GM19395 (cell line): ENCODE measurements around the gene TANGO2.

ENCODE experiments used
- ATAC-seq: cut with Tn5 transposase; IDR thresholded peaks from one replicate; pipeline ENCODE4 v1.9.1; 2021; ENCODE audit warnings: mild to moderate bottlenecking, moderate library complexity; ENCODE audit not compliant: unreplicated experiment

TANGO2 gene

DNA sequence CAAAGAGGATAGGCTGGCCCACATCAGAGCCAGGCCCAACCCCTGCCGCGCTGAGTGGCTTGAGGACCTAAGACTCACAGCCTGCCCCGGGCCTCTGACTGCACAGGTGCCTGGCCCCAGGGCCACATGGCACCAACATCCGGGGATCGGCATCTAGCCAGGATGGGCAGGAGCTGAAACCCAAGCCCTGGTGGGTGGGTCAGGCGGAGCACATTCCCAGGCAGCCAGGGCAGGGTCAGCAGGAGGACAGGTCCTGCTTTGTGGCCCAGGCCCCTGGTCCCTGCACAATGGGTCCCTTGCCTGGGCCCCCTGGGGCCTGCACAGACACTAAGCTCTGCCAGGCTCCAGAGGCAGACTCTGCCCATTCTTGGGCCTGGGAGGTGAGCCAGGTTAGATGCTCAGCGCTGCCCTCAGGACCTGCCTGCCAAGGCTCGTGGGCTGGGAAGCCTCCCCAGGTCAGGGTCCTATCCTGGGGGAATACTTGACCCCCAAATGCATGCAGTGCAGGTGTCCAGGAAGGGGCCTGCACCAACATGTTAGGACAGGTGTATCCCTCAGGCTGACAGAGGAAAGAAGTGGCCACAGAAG is 37.8 kb upstream of the TANGO2 start:
- no peak for ATAC-seq

DNA sequence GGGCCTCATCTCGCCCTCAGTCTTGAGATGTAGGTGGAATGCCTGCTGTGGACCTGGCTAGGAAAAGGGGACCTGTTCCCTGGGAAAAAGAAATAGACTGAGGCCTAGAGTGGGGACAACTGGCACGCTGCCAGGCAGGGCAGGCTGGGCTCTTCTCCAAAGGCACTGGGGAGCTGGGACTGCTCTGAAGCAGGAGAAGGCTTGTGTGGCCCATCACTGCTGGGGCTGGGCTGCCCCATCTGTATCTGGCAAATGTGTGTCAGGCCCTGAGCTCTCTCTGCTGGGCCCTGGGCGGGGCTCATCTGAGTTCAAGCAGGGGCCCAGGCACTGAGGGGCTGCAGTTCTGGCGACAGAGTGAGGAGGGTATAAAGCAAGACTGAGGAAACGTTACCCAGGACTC is 37.2 kb upstream of the TANGO2 start:
- no peak for ATAC-seq

DNA sequence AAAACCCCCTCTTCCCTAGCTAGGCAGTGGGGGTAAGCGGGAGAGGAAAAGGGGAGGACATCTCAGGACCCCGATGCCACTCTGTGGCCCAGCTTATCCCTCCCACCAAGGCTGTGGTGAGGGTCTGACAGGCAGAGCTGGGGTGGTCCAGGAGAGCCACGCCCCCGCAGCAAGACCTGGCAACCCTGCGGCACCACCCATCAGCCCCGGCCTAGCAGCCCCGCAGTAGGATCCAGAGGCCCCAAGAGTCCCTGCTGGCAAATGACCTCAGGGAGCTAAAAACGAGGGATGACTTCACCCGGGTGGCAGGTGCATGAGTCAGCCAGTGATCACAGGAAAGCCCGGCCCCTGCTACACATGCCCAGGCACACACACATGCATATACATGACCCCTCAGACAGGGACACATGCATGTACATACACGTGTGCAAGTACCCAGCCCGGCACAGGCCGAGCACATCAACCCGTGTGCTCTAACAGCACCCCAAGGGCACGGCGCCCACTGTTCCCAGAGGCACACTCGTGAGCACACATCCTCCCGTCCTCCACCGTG is 36.6 kb upstream of the TANGO2 start:
- no peak for ATAC-seq

DNA sequence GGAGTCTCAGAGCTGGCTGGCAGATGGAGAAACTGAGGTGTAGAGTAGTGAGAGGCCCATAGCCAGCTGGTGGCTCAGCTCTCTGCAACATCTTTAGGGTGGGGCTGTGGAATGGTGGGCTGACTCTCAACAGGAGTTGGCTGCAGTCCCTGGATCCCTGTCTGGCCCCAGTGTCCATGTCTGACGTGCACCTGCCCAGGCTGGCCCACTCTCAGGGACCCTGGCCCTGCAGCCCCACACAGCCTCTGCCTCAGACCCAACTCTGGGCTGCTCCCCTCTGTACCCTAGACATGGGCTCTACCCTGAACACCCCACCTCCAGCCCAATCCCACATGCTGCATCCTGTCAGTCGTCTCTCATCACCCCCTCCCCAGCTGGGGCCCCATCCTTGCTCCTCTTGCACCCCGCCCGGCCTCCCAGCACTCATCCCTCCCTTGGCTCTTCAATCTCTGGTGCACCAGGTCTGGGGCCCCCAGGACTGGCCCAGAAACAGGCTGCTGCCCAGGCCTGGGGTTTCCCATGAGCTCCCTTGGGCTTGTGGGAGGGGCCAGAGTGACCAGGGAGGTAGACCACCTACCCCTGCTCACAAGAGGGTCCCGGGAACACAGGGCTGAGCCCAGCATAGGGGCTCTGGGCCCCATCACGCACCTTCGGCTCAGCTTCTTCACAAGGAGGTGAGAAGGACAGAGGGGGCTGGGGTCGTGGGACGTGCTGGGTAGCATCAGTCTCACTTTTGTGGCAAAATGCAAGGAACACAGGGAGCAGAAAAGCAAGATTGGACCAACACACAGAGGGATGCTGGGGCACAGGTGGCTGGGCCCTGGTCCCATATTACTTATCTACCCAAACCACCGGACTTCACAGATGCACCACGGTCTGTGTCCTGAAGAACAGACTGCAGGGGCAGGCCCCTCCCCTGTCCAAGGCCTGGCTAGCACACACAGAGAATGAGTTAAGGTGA is 35.8 kb upstream of the TANGO2 start:
- ATAC-seq: no peak

DNA sequence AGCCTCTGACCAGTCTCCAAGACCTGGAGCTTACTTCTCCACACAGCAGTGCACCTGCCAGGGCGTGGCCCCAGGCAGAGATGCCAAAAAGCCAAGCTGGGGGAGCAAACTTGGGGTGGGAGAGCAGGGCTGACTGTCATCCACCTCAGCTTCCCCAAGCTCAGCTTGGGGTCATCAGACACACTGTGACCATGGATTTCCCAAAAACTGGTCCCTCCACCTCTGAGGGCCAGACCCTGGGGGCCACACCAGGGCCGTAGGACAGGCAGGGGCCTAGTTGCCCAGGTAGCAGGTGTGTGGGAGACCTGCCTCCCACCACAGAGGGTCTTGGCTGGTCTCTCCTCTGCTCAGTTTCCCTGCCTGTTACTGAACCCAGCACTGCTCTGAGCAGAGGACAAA is 34.9 kb upstream of the TANGO2 start:
- ATAC-seq: no peak

DNA sequence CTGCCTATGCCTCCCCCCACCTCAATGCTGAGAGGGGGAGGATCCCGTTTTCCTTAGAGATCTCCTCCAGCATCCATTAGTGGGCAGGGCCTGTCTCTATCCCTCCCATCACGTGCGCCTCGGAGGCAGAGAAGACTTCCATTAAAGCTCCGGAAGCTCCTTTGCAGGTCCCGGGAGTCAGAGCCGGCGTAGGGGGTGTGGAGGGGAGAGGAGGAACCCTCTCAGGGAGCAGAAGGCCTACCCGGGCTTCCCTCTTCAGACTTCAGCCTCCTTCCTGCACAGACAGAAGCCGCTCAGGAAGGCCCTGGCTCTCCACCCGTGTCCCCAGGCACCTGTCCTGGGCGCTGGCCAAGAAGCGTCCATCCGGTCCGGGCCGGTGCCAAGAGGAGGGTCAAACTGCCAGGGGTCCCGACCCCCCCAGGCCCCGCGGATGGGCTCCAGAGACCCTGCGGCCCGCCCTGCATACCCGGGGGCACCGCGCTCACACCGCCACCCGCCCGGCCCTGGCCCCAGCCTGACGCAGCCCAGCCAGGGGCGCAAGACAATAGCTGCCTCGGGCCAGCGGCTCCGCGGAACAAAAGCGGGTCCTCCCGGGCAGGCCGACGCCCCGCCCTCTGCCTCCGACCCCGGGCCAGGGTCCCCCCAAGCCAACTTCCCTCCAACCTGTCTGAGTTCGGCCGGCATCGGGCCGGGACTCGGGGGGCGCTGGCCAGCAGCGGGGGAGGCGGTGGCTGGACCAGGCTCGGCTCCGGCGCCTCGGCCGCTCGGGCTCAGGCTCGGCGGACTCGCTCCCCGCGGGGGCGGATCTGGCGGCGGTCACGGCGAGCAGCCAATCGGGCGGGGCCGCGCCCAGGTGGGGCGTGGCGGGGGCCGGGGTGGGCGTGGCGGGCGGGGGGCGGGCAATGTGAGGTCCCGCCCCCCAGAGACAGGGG is 34.2 kb upstream of the TANGO2 start:
- ATAC-seq: no peak

DNA sequence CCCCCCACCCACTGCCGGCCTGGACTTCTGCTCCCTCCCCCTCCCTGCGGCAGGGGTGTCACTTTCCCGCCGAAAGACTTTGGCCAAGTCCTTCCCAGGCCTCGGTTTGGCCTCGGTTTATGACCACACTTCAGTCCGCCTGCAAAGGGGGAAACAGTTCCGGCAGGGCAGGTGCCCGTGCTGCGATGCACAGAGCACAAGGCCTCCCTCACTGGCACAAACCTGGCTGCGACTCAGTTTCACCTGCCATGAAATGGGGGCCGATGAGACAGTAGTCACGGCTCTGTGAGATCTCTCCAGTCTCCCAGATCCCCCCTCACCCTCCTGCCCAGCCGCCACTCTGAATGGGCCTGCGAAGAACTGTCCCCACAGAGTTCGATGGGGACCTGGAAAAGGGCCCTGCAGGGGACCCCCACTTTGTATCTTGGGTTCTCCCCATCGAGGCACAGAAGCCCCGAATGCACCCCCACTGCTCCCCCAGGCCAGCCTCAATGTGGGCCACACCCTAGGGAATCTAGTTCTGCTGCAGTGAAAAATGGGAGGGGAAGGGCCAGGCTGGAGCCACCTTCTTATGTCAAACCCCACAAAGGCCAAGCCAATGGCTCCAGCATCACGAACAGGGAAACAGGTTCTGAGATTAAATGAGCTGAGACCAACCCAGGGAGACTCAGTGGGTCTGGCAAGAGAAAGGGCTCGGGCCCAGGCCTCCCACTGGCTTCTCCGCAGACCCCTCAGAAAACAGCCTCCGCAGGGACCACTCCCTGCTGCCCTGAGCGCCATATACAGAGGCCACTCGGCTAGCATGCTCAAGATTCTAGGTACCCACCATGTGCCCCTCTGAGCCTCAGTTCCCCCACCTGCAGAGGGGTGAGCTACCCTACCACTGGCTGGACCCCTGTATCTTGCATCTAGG is 33.3 kb upstream of the TANGO2 start:
- no peak for ATAC-seq

DNA sequence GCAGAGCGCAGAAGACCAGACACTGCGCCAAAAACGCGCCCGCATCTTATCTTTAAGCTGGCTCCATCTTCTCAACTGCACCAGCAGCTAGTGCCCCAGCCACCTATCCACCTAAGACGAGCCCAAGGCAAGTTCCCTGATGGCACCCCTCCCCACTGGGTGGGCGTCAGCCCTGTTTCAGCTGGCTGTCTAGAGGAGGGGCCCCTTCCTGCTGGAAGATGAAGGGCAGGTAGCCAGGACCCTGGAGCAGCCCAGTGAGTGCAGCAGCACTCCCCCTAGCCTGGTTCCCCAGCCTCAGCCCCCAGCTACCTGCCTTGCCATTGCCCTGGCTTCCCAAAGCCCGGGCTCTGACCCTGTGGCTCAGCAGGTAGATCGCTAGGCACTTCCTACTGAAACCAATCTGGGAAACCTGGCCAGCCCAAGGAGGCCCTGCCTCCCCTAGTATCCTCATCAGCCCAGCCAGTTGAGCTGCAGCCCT is 32.5 kb upstream of the TANGO2 start:
- ATAC-seq: no peak

DNA sequence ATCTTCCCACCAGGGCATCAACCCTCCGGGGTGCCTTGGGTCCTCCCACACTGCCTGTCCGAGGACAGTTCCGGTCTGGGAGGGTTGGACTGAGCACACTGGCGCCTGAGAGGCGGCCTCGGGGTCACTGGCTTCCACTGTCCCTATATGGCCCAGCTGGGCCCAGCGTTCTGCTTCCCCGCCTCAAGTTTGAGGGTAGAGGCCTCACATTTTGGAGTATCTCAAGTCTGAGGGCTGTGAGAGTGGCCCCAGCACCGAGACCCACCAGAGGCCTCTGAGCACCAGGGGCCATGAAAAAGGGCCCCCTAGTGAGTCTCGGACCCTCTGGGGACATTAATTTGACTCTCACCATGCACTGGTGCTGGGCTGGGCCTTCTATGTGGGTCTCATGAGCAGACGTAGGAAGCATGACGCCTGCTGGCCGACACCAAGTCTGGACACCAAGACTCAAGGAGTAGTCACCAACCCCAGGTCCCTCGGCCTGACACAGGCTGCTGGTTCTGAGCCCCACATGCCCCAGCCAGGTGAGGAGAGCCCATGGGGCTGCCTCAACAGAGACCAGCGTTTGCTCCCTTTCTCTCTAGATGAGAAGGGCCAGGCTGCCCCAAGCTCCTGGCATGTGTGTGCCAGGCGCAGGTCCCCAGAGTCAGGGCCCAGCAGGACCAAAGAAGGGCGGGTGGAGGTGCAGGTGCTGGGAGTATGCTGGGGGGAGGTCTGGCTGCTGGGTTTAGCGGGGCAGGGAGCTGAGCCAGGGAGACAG is 31.8 kb upstream of the TANGO2 start:
- no peak for ATAC-seq

DNA sequence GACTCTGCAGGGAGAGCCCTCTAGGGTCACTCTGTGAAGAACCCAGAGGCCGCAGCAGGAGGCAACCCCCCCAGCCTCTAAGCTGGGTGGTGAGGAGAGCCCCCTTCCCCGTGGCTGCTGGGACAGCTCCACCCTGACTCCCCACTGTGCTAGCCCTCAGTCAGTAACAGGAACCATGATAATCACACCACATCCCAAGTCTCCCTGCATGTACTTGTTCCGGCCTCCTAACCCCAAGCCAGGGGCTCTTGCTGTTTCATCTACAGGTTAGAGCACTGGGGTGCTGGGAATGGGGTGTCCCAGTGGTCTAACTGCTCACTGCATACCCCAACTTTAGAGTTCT is 31.2 kb upstream of the TANGO2 start:
- no peak for ATAC-seq

DNA sequence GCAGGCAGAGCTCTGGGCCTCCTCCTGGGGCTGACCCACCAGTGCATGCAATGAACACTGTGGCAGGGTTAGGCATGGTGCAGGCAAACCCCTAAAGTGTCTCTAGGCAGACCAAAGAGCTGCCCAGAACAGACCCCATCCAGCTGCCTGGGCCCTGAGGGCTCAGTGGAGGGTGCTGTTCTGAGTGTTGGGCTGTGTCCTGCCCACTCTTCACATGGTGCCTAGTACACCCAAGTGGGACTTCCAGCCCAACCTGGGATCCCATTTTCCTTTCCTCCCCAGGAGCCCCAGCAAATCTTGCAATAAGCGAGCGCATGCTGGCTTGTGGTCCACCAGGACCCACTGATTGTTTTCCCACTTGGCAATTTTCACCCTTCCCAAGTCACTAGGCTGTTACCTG is 30.7 kb upstream of the TANGO2 start:
- no peak for ATAC-seq

DNA sequence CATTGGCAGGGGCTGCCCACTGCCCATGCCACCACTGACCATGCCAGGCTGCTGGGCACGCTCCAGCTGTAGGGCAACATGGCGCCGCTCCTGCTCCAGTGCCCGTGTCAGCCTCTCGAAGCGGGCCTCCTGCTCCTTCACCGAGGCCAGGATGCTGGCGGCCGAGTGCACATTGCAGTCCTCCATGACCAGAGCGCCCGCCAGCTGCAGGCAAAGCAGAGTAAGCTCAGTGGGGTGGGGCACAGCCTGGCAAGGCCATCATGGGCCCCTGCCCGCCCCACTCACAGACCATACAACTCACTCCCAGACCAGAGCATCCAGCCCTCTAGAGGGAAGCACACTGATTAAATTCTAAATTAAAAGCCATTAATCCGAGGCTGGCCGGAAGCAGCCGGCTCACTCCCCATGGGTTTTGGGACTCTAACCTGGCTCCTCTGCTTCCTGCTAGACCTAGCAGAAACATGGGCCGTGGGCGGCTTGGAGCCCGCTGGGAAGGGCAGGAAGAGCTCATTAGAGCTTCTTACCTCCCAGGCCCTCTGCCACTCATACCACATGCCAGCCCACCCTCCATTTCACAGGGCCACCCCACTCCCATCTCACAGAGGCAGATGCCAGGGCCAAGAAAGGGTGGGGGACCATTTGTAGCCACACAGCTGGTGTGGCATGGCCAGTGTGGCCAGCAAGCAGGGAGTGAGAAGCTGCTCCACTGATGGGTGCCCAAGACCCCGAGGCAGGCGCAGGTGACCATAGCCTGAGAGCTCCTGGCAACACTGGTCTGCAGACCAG is 30.1 kb upstream of the TANGO2 start:
- ATAC-seq: no peak

DNA sequence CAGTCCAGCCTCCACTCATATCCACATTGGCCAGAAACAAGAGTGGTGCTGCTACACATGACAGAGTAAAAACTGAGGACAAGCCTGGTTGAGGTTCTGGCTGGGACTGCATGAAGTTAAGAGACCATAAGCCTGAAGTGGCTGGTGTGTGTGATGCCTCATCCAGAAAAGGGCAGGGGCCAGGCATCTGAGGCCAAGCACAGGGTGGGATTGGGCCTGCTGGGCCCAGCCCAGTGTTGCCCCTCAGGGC is 29.6 kb upstream of the TANGO2 start:
- ATAC-seq: no peak

DNA sequence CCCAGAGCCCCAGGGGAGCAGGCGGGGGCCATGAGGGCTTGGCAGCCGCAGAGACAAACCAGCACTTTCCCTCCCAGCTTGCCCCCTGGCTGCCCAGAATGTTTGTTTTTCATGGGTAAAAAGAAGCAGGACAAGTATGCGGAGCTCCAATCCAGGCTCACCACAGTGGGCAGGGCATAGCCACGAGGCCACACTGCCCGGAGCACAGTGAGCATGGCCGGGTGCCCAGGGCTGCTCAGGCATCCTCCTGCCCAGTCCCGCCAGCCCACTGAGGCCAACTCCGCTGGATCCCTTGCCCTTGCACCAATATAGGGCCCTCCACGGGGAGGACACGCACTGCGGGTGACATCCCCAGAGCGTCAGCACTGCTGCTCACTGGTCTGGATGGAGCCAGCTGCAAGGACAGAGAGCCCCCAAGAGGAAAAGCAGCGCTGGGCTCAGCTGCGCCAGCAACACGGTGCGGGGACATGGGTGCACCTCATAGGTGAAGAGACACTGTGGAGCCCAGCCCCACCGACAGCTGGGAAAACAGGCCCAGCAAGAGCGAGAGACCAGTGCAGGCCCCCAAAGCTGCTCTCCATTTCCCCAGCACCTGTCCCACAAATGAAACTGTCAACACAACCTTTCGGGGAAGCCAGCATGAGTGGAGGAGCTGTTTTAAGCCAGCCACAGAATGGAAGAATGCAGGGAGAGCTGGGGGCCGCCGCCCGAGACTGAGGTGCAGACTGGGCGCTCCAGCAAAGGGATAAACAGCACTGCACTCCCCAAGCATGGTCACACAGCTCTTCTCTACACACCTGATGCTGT is 29.1 kb upstream of the TANGO2 start:
- ATAC-seq: no peak

DNA sequence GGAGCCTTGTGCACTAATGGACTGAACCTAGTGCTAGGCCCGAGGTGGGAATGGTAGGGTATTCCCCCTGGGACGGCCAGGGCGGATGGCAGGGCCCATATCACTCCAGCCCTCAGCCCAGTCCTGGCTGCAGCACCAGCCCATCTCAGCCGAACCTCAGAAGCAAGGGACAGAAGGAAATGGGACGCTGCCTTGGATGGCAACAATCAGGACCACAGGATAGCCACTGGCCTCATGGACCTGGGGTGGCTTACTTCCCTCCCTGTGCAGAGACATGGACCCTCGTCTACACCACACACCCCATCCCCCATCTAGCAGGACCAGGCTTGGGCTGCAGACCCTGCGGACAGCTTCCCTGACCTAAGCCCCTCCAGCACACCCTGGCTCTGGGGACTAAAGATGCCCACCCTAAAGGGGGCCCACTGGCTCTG is 28.4 kb upstream of the TANGO2 start:
- no peak for ATAC-seq

DNA sequence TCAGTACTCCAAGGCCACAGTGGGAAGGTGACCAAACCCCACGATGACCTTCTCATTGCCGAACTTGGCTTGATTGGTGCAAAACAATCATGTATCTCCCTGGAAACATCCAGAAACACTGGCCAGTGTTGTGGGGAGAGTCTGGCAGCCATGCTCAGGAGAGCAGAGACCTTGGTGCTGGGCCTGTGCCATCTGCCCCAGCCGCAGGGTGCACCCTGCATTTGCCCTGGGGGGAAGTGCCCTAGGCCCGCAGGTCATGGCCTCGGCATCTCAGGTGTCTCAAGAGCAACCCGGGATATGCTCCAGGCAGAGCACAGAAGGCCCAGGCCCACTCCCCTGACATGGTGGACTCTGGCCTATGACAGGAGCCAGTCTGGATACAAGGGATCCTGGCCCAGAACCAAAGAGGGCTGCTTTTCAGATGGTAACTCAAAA is 28.0 kb upstream of the TANGO2 start:
- no peak for ATAC-seq

DNA sequence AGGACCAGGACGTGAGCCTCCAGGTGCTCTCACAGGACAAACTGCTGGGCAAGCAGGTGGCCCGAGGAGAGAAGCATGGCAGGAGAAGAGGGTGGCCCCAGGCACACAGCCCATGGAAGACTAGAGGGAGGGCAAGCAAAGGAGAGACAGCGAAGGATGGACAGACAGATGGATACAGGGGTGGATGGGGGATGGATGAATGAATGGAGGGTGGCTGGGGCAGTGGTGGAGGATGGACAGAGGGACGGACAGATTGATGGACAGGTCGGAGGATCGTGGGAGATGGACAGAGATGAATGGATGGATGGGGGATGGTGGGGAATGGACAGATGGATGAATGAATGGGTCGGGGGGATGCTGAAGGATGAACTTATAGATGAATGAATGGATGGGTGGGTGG is 27.0 kb upstream of the TANGO2 start:
- ATAC-seq: no peak
